HG03354 (cell line): ENCODE results near the gene CDRT4.

Source experiments
- ATAC-seq: cut with Tn5 transposase; IDR thresholded peaks from one replicate; pipeline ENCODE4 v1.9.1; 2021; ENCODE audit warnings: mild to moderate bottlenecking; ENCODE audit not compliant: unreplicated experiment, poor library complexity, severe bottlenecking

The CDRT4 gene

GRCh38 chr17:15436473-15437302, 30.7 kb downstream of the CDRT4 start:
- no peak for ATAC-seq

DNA sequence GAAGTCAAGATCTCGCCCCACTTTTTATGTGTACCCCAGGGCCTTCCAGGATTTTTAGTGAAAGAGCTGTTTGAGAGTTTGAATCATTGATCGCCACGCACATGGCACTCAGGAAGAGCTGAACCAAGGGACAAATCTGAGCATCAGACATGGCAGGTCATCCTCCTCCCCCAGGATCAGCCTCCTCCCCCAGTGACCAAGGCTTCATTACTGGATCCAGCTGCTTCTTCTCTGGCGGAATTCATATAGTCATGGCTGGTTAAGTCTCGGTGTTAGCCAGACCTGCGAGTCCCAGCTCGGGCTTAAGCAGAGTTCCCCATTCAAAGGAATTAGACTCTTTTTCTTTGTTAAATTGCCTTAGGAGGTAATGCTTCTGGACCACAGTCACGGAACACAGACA, 32.5 kb downstream of the CDRT4 start:
- ATAC-seq, result no peak

DNA sequence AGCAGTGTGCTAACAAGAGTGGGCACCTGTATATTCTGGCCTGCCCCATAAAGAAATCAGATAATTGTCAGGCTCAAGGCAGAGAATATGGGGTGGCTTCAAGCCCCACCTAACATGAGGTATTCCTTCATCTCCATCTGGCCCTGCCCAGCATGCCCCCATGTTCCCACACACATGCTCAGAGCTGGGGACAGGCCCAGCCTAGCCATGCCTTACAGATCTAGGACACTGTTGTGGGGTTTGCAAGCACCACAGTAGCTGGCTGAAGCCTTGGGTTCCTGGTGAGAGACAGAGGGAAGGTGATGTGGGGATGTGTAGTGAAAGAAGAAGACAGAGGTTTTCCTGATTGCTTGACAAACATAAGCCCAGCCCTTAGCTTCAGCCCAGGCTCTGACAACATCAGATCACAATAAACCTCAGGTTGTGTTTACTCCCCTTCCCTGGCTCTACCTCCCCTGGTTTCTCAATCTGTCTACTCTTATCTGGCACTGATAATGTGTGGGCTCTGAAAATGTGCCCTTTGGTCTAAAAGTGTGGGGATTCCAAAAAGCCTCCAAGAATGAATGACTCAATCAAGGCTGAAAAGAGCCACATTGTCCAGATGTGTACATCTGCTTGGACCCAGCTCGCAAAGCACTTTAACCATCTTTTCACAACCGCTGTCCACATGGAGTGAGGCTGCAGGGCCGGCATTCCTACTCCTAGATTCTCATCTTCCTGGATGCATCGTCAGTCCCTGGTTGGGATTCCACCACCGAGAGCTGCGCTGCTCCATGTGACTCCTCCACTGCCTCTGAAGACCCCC, 34.4 kb downstream of the CDRT4 start:
- ATAC-seq, result no peak

DNA sequence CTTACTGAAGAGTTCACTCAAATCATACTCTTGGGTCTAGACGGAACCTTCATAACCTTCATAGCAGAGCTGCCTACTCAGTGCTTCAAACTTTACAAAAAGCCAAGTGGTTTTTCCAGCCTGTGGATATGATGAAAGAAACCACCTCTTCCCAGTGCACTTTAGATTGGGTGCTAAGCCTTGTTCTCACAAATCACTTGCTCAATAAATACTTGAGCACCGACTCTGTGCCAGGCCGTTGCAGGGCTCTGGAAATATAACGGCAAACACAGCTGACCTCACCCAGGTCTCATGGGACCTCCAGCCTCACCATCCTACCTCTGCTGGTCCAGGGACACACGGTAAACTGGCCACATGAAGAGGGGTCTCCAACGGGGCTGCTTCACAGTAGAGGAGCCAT, 35.7 kb downstream of the CDRT4 start:
- no peak for ATAC-seq

- no peak for ATAC-seq
These were observed 36.2 kb downstream of the CDRT4 start for GRCh38 chr17:15431196-15431595.

DNA sequence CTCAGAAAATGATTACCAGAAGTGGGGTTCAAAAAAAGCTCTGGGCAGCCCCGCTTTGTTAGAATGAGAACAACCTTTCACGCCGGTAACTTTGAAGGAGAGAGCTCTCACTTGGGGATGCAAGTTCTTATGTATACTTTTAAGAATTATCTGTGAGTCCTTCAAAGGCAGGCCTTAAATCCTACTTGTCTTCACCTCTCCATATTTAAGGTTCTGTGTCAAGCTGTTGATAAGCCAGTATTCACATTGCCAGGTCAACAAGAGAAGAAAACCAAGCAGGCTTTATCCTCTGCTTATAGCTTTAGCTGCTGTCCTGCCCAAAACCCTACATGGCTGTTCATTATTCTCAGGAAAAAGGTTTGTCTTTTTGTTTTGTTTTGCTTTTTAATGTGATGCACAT, 42.9 kb downstream of the CDRT4 start:
- no peak for ATAC-seq

GRCh38 chr17:15422392-15422965, 44.9 kb downstream of the CDRT4 start:
- no peak for ATAC-seq

DNA sequence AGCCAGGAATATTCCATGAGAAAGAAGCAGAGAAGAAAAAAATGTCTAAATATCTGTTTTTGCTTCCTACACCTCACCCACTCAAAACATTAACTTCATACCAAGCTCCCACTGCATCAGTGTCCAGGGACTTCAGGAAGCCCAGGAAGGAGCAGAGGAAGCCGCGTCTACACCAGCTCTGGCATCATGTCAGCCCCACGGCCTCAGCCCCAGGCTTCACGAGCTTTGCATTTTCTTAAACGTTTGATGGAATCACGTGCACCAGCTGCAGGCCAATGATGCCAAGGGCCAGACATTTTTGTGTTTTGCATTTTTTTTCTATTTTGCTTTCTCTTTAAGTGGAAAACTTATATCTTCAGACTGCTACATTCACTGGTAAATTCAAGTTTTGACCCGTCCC, 48.6 kb downstream of the CDRT4 start:
- no peak for ATAC-seq

- no peak for ATAC-seq
These were observed 52.7 kb downstream of the CDRT4 start for GRCh38 chr17:15414532-15415306.

- no peak for ATAC-seq
These were observed 54.2 kb downstream of the CDRT4 start for GRCh38 chr17:15413101-15413771.

GRCh38 chr17:15412606-15413005, 54.8 kb downstream of the CDRT4 start:
- no peak for ATAC-seq

- ATAC-seq, result no peak
These were observed 55.8 kb downstream of the CDRT4 start for GRCh38 chr17:15411384-15412198.

GRCh38 chr17:15409721-15410250, 57.6 kb downstream of the CDRT4 start:
- ATAC-seq, result no peak

GRCh38 chr17:15408803-15409202, 58.6 kb downstream of the CDRT4 start:
- ATAC-seq, result no peak

GRCh38 chr17:15406081-15406480, 61.3 kb downstream of the CDRT4 start:
- ATAC-seq, result no peak

- ATAC-seq, result no peak
These were observed 62.4 kb downstream of the CDRT4 start for GRCh38 chr17:15405058-15405415.

DNA sequence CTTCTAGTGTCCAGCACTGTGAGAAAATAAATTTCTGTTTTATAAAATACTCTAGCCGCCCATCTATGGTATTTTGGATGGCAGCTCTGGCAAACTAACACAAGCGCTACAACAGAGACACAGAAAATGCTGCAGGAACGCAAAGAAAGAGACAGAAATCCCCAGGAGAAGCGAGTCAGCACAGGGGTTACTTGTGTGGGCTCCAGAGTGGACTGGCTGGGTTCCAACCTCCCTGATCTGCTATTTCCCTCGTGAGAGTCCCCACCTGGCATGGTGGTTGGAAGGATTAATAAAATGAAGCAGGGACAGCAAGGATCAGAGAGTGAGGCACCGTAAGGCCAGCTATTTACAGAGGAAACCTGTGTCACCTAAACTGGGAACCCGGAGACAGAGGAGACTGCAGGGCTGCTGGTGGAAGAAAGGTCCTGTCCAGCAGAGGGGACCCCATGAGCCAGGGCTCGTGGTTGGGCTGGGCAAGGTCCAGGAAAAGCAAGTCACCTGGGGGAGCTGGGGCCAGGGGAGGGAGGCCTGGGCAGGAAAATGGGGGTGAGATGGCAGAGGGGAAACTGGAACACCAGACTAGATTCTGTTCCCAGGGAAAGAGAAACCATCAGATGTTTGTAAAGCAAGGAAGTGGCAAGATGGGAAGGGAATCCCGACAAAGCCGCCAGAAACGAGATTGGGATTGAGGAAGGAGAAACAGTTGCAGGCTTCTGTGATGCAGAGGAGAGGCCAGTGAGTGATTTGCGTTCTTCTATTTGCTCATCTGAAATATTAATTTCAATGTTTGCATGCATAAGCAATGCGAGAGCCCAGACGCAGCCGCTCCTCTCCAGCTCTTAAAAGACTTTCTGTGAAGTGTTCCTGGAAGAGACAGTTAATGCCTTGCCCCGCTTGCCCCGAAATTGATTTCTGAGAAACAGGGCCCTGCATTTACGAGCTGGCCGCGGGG, 63.0 kb downstream of the CDRT4 start:
- ATAC-seq, result no peak
